Body of pancreas (tissue), 4 donors: ENCODE data around the gene AGTR1. TPM values are rescaled to one million over a fixed set of nuclear protein-coding genes. Genes with fewer than 3 reads are reported as not detected.

Experiments
- ATAC-seq: fragments of 150-250 bp; one replicate; pipeline ENCODE4 v1.9.1; 2016
- DNase-seq, 4 donors: peaks; one replicate each; pipeline ENCODE4 v3.0.0-alpha.2; 2019
- H3K27ac ChIP-seq, 4 donors: fragments of 200-600 bp; sonication (generic); 1 replicate in 3 of 4; 2 replicates in 1 of 4; pipeline versions ENCODE4 v1.5.1 to v1.6.1; 2016 to 2019; ENCODE audit warnings: mild to moderate bottlenecking in 1 of 4, mixed read lengths in 1 of 4, moderate library complexity in 1 of 4
- H3K27me3 ChIP-seq, 2 donors: fragments of 200-600 bp; sonication (generic); one replicate each; pipeline ENCODE4 v1.6.0; 2016; ENCODE audit warnings: mild to moderate bottlenecking in 1 of 2
- H3K36me3 ChIP-seq, 2 donors: fragments of 200-600 bp; sonication (generic); replicated peaks in 1 of 2; 2 replicates each; pipeline ENCODE4 v1.5.1; 2016; ENCODE audit warnings: low read depth in 2 of 2; ENCODE audit not compliant: insufficient read depth in 1 of 2
- H3K4me1 ChIP-seq: fragments of 200-600 bp; sonication (generic); one replicate; pipeline ENCODE4 v1.6.0; 2016
- H3K4me3 ChIP-seq, 2 donors: fragments of 200-600 bp; sonication (generic); 1 replicate in 1 of 2; 2 replicates in 1 of 2; pipeline ENCODE4 v1.5.1; 2016 to 2019
- H3K9me3 ChIP-seq, 3 donors: fragments of 200-600 bp; sonication (generic); 1 replicate in 2 of 3; 2 replicates in 1 of 3; pipeline ENCODE4 v1.5.1; 2016
- POLR2A ChIP-seq, 3 donors: fragments of 450-650 bp; IDR thresholded peaks; one replicate each; pipeline ENCODE4 v1.6.1; 2016; ENCODE audit warnings: antibody characterized with exemption in 3 of 3, mild to moderate bottlenecking in 2 of 3
- WGBS, 2 donors: methylation state at CpG; one replicate each; pipeline ENCODE4 v1.1.5; 2017; 5-methylcytosine and 5-hydroxymethylcytosine counted together
- intact Hi-C: fragments of 100-400 bp; cut with DNase I; formaldehyde crosslinking; loops from one replicate; pipeline ENCODE4 v1.15.1; 2023
- total RNA-seq, 2 donors: library from RNA; depleted of rRNA; stranded (reverse); fragments of >200 nt; gene quantifications; one replicate each; pipeline ENCODE4 v1.1.0, GENCODE V29; 2016
- TF ChIP-seq, protein P1 (sequence below), 7 experiments: fragments of 450-650 bp in 4 of 7; fragments of 200-600 bp in 3 of 7; sonication (generic) in 3 of 7; IDR thresholded peaks; one replicate each; pipeline ENCODE4 v1.5.1; 2016 to 2019; ENCODE audit warnings: antibody characterized with exemption in 7 of 7

AGTR1 gene
- total RNA-seq = 10 to 100 TPM in 1 of 2 donors, 1 to 10 TPM in 1; 4.4 to 11.2 TPM

DNA sequence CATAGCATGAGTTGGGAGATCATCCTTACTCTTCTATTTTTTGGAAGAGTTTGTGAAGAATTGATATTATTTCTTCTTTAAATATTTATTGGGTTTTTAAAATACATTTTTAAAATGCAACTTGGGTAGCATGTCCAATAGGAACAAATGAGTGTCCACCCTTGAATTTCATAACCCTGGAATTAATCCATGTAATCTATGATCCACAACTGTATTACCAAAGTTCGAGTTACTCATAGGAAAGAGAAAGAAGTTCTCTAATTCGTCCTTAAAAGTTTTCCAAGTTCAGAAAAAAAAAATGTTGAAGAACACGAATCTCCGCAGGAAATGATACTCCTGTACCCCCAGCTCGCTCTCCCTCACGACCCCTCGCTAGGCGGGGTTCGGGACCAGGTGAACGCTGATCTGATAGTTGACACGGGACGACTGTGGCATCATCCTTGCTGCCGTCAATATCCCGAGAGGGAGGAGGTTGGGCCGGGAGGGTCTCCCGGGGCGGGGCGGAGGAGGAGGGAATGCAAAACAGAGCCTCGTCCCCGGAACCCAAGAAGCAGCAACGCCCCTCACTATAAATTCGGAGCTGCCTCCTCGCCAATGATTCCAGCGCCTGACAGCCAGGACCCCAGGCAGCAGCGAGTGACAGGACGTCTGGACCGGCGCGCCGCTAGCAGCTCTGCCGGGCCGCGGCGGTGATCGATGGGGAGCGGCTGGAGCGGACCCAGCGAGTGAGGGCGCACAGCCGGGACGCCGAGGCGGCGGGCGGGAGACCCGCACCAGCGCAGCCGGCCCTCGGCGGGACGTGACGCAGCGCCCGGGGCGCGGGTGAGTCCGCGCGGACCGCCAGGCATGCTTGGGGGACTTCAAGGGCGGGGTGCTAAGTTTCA is at the start of gene AGTR1:
TSS of gene AGTR1 (plus strand) at position 598 of the 884 bp plus-strand sequence. CDS start 43,133 bp downstream, outside the sequence.
- peak; percentile 81 for ATAC-seq
- Histone ChIP-seq H3K9me3 (peaks cover 0 to 3% (median 0%) of the 10 kb centered on the region in 3 donors), H3K36me3 (no peaks in the 10 kb centered on the region), H3K27ac (no peak within 1 kb of the TSS), H3K27me3 (no peaks in the 10 kb centered on the region), H3K4me1 (peaks cover 17% of the 10 kb centered on the region), H3K4me3 (peak within 1 kb of the TSS in 1 of 2 donors; percentile 8)
- peak; percentile 44 to 59 (median 52) for DNase-seq
- WGBS, 2 donors = 2 to 5% methylated on average over 16 to 53 of the region's 61 CpGs
- TF ChIP-seq POLR2A (IDR thresholded peaks at IDR 0.05) = peak in 2 of 3 donors; percentile 34 to 36
- TF ChIP-seq, protein P1, sequence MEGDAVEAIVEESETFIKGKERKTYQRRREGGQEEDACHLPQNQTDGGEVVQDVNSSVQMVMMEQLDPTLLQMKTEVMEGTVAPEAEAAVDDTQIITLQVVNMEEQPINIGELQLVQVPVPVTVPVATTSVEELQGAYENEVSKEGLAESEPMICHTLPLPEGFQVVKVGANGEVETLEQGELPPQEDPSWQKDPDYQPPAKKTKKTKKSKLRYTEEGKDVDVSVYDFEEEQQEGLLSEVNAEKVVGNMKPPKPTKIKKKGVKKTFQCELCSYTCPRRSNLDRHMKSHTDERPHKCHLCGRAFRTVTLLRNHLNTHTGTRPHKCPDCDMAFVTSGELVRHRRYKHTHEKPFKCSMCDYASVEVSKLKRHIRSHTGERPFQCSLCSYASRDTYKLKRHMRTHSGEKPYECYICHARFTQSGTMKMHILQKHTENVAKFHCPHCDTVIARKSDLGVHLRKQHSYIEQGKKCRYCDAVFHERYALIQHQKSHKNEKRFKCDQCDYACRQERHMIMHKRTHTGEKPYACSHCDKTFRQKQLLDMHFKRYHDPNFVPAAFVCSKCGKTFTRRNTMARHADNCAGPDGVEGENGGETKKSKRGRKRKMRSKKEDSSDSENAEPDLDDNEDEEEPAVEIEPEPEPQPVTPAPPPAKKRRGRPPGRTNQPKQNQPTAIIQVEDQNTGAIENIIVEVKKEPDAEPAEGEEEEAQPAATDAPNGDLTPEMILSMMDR (IDR thresholded peaks at IDR 0.05) = no peak
- intact Hi-C loops = no loop called here

DNA sequence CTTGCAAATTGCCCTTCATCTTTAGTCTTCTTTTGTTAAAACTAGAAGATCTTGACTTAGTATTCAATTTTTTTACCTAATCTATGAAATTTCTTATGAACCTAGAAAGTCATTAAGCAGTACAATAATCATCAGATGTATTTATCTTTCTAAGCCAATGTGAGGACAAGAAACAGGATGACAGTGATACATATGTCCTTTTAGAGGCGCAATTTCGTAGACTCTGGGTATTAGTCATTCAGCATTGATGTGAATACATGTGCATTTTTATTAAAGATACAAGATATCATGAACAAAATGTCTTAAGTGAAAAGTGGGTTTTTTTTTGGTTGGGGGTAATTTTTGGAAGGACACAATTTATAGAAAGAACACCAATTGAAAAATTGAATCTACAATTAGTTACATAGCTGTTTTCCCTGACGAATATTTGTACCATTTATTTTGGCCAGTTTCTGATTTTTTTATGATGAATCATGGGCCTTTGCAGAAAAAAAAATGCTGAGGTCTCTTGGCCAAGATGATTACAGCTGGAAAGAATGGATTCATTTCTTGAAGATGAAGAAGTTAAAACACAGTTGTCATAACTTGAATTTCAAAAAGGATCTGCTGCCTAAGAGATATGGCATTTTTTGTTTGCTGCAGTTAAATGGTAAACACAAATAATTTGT is 48.9 kb upstream of the AGTR1 start:
- no peak for TF ChIP-seq POLR2A (IDR thresholded peaks at IDR 0.05)
- H3K36me3 ChIP-seq = no peaks in the 10 kb centered on the region
- H3K27ac ChIP-seq = no peak overlapping the region
- no peak for DNase-seq
- intact Hi-C loops = no loop called here
- ATAC-seq = no peak
- no peak overlapping the region for H3K4me3 ChIP-seq
- 86 to 87% methylated on average over 3 of the region's 3 CpGs for WGBS, 2 donors
- no peaks in the 10 kb centered on the region for H3K4me1 ChIP-seq
- no peaks in the 10 kb centered on the region for H3K9me3 ChIP-seq
- no peaks in the 10 kb centered on the region for H3K27me3 ChIP-seq

DNA sequence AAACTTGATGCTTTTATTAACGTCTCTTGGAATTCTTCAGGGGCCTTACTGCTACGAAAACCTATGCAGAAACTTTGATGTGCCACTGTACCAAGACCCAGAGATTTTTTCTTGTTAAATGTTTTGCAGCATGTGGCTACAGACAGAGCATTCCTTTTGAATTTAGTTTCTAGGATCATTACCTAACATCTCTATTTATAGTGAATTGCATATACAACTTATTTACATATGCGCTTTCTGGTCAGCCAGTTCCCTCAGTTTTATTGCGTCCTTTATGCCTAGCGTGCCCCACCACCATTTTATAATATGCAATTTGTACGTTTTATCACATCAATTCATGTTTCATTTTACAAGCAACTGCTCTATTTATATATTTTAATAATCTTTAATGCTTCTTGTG is 46.2 kb upstream of the AGTR1 start:
- intact Hi-C loops = no loop called here
- Histone ChIP-seq H3K27ac (no peak overlapping the region), H3K9me3 (no peaks in the 10 kb centered on the region), H3K36me3 (no peaks in the 10 kb centered on the region), H3K4me1 (no peaks in the 10 kb centered on the region), H3K27me3 (no peaks in the 10 kb centered on the region), H3K4me3 (no peak overlapping the region)
- 76 to 88% methylated on average over 6 of the region's 6 CpGs for WGBS, 2 donors
- ATAC-seq (no peak), DNase-seq (no peak)
- TF ChIP-seq POLR2A (IDR thresholded peaks at IDR 0.05) = no peak
- TF ChIP-seq, protein P1 (IDR thresholded peaks at IDR 0.05) = no peak

DNA sequence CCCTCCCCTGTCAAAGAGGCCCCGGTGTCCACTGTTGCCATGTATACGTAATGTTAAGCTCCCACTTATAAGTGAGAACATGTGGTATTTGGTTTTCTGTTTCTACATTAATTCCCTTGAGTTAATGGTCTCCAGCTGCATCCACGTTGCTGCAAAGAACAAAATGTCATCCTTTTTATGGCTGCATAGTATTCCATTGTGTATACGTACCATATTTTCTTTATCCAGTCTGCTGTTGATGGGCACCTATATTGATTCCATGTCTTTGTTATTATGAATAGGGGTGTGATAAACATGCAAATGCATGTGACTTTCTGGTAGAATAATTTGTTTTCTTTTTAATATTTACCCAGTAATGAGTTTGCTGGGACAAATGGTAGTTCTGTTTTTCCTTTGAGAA is 43.3 kb upstream of the AGTR1 start:
- H3K27ac ChIP-seq = no peak overlapping the region
- H3K9me3 ChIP-seq = no peaks in the 10 kb centered on the region
- 89 to 95% methylated on average over 4 of the region's 4 CpGs for WGBS, 2 donors
- no peaks in the 10 kb centered on the region for H3K4me1 ChIP-seq
- no peak for DNase-seq
- no peak overlapping the region for H3K4me3 ChIP-seq
- no peaks in the 10 kb centered on the region for H3K36me3 ChIP-seq
- intact Hi-C loops = no loop called here
- TF ChIP-seq POLR2A (IDR thresholded peaks at IDR 0.05) = no peak
- TF ChIP-seq, protein P1 (IDR thresholded peaks at IDR 0.05) = no peak
- ATAC-seq = no peak
- H3K27me3 ChIP-seq = no peaks in the 10 kb centered on the region

DNA sequence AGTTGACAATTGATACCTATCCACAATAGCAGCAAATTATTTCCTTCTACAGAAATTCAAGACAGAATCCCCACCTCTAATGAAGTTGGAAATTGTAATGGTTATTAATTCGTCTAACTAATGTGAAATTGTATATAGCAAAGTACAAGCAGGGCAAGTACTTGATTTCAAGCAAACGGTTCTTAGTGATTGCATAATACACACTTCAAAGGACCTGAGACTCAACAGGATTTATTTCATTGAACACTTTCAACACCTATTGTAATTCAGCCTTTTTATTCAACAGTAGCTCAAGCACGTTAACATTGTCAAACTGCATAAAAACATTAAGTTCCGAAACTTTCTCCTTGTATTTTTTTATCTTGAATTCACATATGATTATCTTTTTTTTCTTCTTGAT is 40.2 kb upstream of the AGTR1 start:
- intact Hi-C loops = no loop called here
- Histone ChIP-seq H3K4me3 (no peak overlapping the region), H3K27ac (no peak overlapping the region), H3K27me3 (no peaks in the 10 kb centered on the region), H3K4me1 (no peaks in the 10 kb centered on the region), H3K9me3 (peaks cover 0 to 3% (median 0%) of the 10 kb centered on the region in 3 donors), H3K36me3 (no peaks in the 10 kb centered on the region)
- TF ChIP-seq POLR2A (IDR thresholded peaks at IDR 0.05) = no peak
- TF ChIP-seq, protein P1 (IDR thresholded peaks at IDR 0.05) = no peak
- ATAC-seq (no peak), DNase-seq (no peak)
- 77 to 82% methylated on average over 4 of the region's 4 CpGs for WGBS, 2 donors
